ENCODE data around the gene HOXC9. TPM values are rescaled to one million over a fixed set of nuclear protein-coding genes. Genes with fewer than 3 reads are reported as not detected.

The HOXC9 gene
- total and polyA plus RNA-seq, 9 of the 15 experiments (the other 6 are each of a cell fraction or from before 2014, with no cell fraction given) = 1.1 to 10.5 (median 9.3) TPM

DNA sequence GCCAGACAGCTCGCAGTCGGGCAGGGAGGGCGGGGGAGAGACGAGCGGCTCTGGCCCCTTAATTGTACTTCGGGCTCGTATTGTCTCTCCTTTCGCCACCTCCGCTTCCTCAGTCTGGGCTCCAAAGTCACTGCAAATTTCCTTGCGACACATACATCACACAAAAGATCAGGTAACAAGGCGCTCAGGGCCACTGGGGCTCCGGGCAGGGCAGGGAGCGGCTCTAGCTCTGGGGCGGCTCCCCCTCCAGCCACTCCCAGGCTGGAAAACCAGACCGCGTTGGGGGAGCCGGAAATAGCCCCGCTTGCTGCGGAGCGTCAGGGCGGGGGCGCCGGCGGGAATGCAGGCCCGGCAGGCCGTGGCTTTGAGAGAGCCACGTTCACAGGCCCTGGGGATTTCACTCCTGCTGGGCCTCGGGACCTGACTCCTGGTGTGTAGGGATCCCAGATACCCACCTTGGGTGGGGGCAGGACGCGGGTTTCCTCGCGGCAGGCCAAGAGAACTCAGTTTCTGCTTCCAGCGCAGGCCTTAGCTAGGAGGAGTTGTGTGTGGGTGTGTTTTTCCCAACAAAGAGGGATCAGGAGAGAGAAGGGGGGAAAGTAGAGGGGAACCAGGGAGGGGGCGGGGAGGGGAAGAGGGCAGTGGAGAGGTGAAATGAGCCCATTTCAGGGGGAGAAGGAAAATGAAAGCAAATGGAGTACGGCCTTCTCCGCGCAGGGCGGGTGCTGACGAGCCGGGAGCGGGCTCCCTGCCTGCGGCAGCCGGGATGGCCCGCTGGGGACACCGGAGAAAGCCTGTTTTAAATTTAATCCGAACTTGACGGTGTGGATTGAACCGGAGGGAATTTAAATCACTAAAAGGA, 4.4 kb upstream of the HOXC9 start (continued):
- TF ChIP-seq PHF21A (IDR thresholded peaks at IDR 0.05; ENCODE audit: borderline replicate concordance, low read depth) (no peak), PHF20 (IDR thresholded peaks at IDR 0.05; ENCODE audit: partially characterized antibody) (peak; percentile 65), ZNF41 (CRISPR knock-in tag; conservative IDR thresholded peaks at IDR 0.05) (no peak), TOE1 (IDR thresholded peaks at IDR 0.05; ENCODE audit: borderline replicate concordance) (no peak), TOE1 (CRISPR knock-in tag; IDR thresholded peaks at IDR 0.05; ENCODE audit: borderline replicate concordance, low read depth) (no peak), HOXB6 (CRISPR knock-in tag; IDR thresholded peaks at IDR 0.05; ENCODE audit: borderline replicate concordance) (no peak), HNRNPK (IDR thresholded peaks at IDR 0.05; ENCODE audit: low read depth, low read length, poor library complexity, severe bottlenecking) (no peak)
- TF ChIP-seq, protein P1, sequence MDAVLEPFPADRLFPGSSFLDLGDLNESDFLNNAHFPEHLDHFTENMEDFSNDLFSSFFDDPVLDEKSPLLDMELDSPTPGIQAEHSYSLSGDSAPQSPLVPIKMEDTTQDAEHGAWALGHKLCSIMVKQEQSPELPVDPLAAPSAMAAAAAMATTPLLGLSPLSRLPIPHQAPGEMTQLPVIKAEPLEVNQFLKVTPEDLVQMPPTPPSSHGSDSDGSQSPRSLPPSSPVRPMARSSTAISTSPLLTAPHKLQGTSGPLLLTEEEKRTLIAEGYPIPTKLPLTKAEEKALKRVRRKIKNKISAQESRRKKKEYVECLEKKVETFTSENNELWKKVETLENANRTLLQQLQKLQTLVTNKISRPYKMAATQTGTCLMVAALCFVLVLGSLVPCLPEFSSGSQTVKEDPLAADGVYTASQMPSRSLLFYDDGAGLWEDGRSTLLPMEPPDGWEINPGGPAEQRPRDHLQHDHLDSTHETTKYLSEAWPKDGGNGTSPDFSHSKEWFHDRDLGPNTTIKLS (IDR thresholded peaks at IDR 0.05; ENCODE audit: borderline replicate concordance, low read depth) = peak; percentile 55; the same call in 1 of the 2 replicates
- TF ChIP-seq, protein P2, sequence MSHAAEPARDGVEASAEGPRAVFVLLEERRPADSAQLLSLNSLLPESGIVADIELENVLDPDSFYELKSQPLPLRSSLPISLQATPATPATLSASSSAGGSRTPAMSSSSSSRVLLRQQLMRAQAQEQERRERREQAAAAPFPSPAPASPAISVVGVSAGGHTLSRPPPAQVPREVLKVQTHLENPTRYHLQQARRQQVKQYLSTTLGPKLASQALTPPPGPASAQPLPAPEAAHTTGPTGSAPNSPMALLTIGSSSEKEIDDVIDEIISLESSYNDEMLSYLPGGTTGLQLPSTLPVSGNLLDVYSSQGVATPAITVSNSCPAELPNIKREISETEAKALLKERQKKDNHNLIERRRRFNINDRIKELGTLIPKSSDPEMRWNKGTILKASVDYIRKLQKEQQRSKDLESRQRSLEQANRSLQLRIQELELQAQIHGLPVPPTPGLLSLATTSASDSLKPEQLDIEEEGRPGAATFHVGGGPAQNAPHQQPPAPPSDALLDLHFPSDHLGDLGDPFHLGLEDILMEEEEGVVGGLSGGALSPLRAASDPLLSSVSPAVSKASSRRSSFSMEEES (CRISPR knock-in tag; IDR thresholded peaks at IDR 0.05) = no peak
- TF ChIP-seq, protein P3, sequence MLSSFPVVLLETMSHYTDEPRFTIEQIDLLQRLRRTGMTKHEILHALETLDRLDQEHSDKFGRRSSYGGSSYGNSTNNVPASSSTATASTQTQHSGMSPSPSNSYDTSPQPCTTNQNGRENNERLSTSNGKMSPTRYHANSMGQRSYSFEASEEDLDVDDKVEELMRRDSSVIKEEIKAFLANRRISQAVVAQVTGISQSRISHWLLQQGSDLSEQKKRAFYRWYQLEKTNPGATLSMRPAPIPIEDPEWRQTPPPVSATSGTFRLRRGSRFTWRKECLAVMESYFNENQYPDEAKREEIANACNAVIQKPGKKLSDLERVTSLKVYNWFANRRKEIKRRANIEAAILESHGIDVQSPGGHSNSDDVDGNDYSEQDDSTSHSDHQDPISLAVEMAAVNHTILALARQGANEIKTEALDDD (IDR thresholded peaks at IDR 0.05) = no peak
- TF ChIP-seq, protein P4, sequence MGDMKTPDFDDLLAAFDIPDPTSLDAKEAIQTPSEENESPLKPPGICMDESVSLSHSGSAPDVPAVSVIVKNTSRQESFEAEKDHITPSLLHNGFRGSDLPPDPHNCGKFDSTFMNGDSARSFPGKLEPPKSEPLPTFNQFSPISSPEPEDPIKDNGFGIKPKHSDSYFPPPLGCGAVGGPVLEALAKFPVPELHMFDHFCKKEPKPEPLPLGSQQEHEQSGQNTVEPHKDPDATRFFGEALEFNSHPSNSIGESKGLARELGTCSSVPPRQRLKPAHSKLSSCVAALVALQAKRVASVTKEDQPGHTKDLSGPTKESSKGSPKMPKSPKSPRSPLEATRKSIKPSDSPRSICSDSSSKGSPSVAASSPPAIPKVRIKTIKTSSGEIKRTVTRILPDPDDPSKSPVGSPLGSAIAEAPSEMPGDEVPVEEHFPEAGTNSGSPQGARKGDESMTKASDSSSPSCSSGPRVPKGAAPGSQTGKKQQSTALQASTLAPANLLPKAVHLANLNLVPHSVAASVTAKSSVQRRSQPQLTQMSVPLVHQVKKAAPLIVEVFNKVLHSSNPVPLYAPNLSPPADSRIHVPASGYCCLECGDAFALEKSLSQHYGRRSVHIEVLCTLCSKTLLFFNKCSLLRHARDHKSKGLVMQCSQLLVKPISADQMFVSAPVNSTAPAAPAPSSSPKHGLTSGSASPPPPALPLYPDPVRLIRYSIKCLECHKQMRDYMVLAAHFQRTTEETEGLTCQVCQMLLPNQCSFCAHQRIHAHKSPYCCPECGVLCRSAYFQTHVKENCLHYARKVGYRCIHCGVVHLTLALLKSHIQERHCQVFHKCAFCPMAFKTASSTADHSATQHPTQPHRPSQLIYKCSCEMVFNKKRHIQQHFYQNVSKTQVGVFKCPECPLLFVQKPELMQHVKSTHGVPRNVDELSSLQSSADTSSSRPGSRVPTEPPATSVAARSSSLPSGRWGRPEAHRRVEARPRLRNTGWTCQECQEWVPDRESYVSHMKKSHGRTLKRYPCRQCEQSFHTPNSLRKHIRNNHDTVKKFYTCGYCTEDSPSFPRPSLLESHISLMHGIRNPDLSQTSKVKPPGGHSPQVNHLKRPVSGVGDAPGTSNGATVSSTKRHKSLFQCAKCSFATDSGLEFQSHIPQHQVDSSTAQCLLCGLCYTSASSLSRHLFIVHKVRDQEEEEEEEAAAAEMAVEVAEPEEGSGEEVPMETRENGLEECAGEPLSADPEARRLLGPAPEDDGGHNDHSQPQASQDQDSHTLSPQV (IDR thresholded peaks at IDR 0.05) = peak; percentile 27; the same call in 1 of the 2 replicates
- TF ChIP-seq, protein P5, sequence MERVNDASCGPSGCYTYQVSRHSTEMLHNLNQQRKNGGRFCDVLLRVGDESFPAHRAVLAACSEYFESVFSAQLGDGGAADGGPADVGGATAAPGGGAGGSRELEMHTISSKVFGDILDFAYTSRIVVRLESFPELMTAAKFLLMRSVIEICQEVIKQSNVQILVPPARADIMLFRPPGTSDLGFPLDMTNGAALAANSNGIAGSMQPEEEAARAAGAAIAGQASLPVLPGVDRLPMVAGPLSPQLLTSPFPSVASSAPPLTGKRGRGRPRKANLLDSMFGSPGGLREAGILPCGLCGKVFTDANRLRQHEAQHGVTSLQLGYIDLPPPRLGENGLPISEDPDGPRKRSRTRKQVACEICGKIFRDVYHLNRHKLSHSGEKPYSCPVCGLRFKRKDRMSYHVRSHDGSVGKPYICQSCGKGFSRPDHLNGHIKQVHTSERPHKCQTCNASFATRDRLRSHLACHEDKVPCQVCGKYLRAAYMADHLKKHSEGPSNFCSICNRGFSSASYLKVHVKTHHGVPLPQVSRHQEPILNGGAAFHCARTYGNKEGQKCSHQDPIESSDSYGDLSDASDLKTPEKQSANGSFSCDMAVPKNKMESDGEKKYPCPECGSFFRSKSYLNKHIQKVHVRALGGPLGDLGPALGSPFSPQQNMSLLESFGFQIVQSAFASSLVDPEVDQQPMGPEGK (CRISPR knock-in tag; IDR thresholded peaks at IDR 0.05; ENCODE audit: borderline replicate concordance) = peak; percentile 64; the same call in 1 of the 2 replicates
- TF ChIP-seq, protein P6, sequence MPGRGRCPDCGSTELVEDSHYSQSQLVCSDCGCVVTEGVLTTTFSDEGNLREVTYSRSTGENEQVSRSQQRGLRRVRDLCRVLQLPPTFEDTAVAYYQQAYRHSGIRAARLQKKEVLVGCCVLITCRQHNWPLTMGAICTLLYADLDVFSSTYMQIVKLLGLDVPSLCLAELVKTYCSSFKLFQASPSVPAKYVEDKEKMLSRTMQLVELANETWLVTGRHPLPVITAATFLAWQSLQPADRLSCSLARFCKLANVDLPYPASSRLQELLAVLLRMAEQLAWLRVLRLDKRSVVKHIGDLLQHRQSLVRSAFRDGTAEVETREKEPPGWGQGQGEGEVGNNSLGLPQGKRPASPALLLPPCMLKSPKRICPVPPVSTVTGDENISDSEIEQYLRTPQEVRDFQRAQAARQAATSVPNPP (IDR thresholded peaks at IDR 0.05; ENCODE audit: borderline replicate concordance, insufficient read depth, insufficient read length) = no peak
